ELF-1 (cell line): Measurements from ENCODE around the gene ARRB1.
A peak's percentile ranks its signal among the peaks of the same experiment; 100 is the strongest.
"Not testable (repeated sequence)": the region's sequence is repeated elsewhere in the genome, so short reads cannot be mapped to it uniquely, and the experiment has no call there.

Source experiments
- DNase-seq: peaks from one replicate; pipeline ENCODE4 v3.0.0-alpha.2; 2016; ENCODE audit warnings: low read depth, low spot score

ARRB1 gene

GRCh38 chr11:75371949-75372876 lies 20.8 kb upstream of the ARRB1 start:
- no peak for DNase-seq

- no peak for DNase-seq
Measured at GRCh38 chr11:75369560-75370255, 18.2 kb upstream of the ARRB1 start.

- DNase-seq = not testable (repeated sequence)
Measured at GRCh38 chr11:75366826-75367225, 15.4 kb upstream of the ARRB1 start.

GRCh38 chr11:75365711-75366181 lies 14.3 kb upstream of the ARRB1 start:
- no peak for DNase-seq

GRCh38 chr11:75362285-75362684 lies 10.8 kb upstream of the ARRB1 start:
- not testable (repeated sequence) for DNase-seq

GRCh38 chr11:75356613-75357012 lies 5.2 kb upstream of the ARRB1 start:
- DNase-seq = no peak

- no peak for DNase-seq
Measured at GRCh38 chr11:75355051-75355450, 3.6 kb upstream of the ARRB1 start.

GRCh38 chr11:75352588-75353206 lies 1.2 kb upstream of the ARRB1 start:
- DNase-seq = no peak

- DNase-seq = peak; percentile 82
Measured at GRCh38 chr11:75351791-75352587, 528 bp upstream of the ARRB1 start.

GRCh38 chr11:75350743-75351540 lies 519 bp downstream of the ARRB1 start:
- DNase-seq = peak; percentile 82

- no peak for DNase-seq
Measured at GRCh38 chr11:75350122-75350742, 1.2 kb downstream of the ARRB1 start.

- DNase-seq = peak; percentile 78
Measured at GRCh38 chr11:75349521-75350116, 1.8 kb downstream of the ARRB1 start.

- DNase-seq = peak; percentile 70
Measured at GRCh38 chr11:75347781-75348566, 3.5 kb downstream of the ARRB1 start.

- no peak for DNase-seq
Measured at GRCh38 chr11:75346912-75347647, 4.4 kb downstream of the ARRB1 start.

- DNase-seq = no peak
Measured at GRCh38 chr11:75346296-75346695, 5.2 kb downstream of the ARRB1 start.

GRCh38 chr11:75345455-75346160 lies 5.9 kb downstream of the ARRB1 start:
- DNase-seq = no peak

GRCh38 chr11:75344761-75345454 lies 6.6 kb downstream of the ARRB1 start:
- DNase-seq = no peak
